WTC11 (cell line): ENCODE data around the gene SREBF2. TPM values are rescaled to one million over a fixed set of nuclear protein-coding genes. Genes with fewer than 3 reads are reported as not detected.

Source experiments
- ATF6 ChIP-seq: sonication (generic); formaldehyde crosslinking; IDR thresholded peaks from 2 replicates; pipeline ENCODE4 v1.8.1; 2023; ENCODE audit warnings: mild to moderate bottlenecking, missing genetic modification reagents
- ELF4 ChIP-seq: sonication (generic); formaldehyde crosslinking; IDR thresholded peaks from 2 replicates; pipeline ENCODE4 v1.8.1; 2022; ENCODE audit warnings: low read depth, mild to moderate bottlenecking, moderate library complexity, missing genetic modification reagents
- ERG ChIP-seq: fragments of 250-450 bp; sonication (Bioruptor Pico); IDR thresholded peaks from 2 replicates; pipeline ENCODE4 v1.8.0; 2021; ENCODE audit warnings: mild to moderate bottlenecking
- MAX ChIP-seq: sonication (generic); formaldehyde crosslinking; IDR thresholded peaks from 2 replicates; pipeline ENCODE4 v1.8.0; 2022; ENCODE audit warnings: mild to moderate bottlenecking, missing genetic modification reagents
- NFE2L1 ChIP-seq: sonication (generic); formaldehyde crosslinking; IDR thresholded peaks from 2 replicates; pipeline ENCODE4 v1.8.1; 2023; ENCODE audit warnings: missing genetic modification reagents
- NR2C2 ChIP-seq: sonication (generic); formaldehyde crosslinking; IDR thresholded peaks from 2 replicates; pipeline ENCODE4 v1.8.0; 2022; ENCODE audit warnings: mild to moderate bottlenecking, missing genetic modification reagents
- NR3C1 ChIP-seq: sonication (generic); formaldehyde crosslinking; conservative IDR thresholded peaks from 2 replicates; pipeline ENCODE4 v1.8.1; 2023; ENCODE audit warnings: low read depth, mild to moderate bottlenecking, missing genetic modification reagents
- SOX15 ChIP-seq: fragments of 250-450 bp; sonication (Bioruptor Pico); IDR thresholded peaks from 2 replicates; pipeline ENCODE4 v1.9.0; 2021; ENCODE audit warnings: mild to moderate bottlenecking
- SP1 ChIP-seq: sonication (generic); formaldehyde crosslinking; conservative IDR thresholded peaks from 2 replicates; pipeline ENCODE4 v1.8.1; 2022; ENCODE audit warnings: missing genetic modification reagents
- STAT6 ChIP-seq: sonication (generic); formaldehyde crosslinking; conservative IDR thresholded peaks from 2 replicates; pipeline ENCODE4 v1.8.1; 2023; ENCODE audit warnings: mild to moderate bottlenecking, low read depth, missing genetic modification reagents, moderate library complexity
- TEAD4 ChIP-seq: sonication (generic); formaldehyde crosslinking; IDR thresholded peaks from 2 replicates; pipeline ENCODE4 v1.8.0; 2022; ENCODE audit warnings: mild to moderate bottlenecking, missing genetic modification reagents
- ZBTB21 ChIP-seq: sonication (generic); formaldehyde crosslinking; IDR thresholded peaks from 2 replicates; pipeline ENCODE4 v1.8.1; 2023; ENCODE audit warnings: mild to moderate bottlenecking, missing genetic modification reagents, borderline replicate concordance
- ZNF317 ChIP-seq: sonication (generic); formaldehyde crosslinking; IDR thresholded peaks from 2 replicates; pipeline ENCODE4 v1.8.1; 2023; ENCODE audit warnings: low read depth, mild to moderate bottlenecking, moderate library complexity, missing genetic modification reagents, borderline replicate concordance
- ZNF396 ChIP-seq: fragments of 250-450 bp; sonication (Bioruptor Pico); IDR thresholded peaks from 2 replicates; pipeline ENCODE4 v1.8.0; 2021; ENCODE audit warnings: mild to moderate bottlenecking, moderate library complexity, borderline replicate concordance
- ZNF423 ChIP-seq: fragments of 250-450 bp; sonication (Bioruptor Pico); IDR thresholded peaks from 2 replicates; pipeline ENCODE4 v2.1.2; 2022; ENCODE audit warnings: mild to moderate bottlenecking, moderate library complexity
- total RNA-seq: library from RNA; stranded (reverse); gene quantifications from 3 replicates; pipeline ENCODE4 v1.2.3, GENCODE V29; 2021
- TF ChIP-seq, protein P1 (sequence below): sonication (generic); formaldehyde crosslinking; IDR thresholded peaks from 2 replicates; pipeline ENCODE4 v1.8.1; 2023; ENCODE audit warnings: mild to moderate bottlenecking, missing genetic modification reagents, moderate library complexity
- TF ChIP-seq, protein P2 (sequence below): sonication (generic); formaldehyde crosslinking; IDR thresholded peaks from 2 replicates; pipeline ENCODE4 v1.8.1; 2022; ENCODE audit warnings: mild to moderate bottlenecking, missing genetic modification reagents, moderate library complexity, borderline replicate concordance
- TF ChIP-seq, protein P3 (sequence below): sonication (generic); formaldehyde crosslinking; IDR thresholded peaks from 2 replicates; pipeline ENCODE4 v1.8.1; 2022; ENCODE audit warnings: low read depth, mild to moderate bottlenecking, moderate library complexity, missing genetic modification reagents, borderline replicate concordance

Gene SREBF2
- total RNA-seq, 1 experiment from 2014 or later, result 151 TPM

- TF ChIP-seq ERG (CRISPR knock-in tag) (no peak), MAX (CRISPR knock-in tag) (peak; percentile 52; the same call in 1 of the 2 replicates), SP1 (0 out of 2 replicates have a peak, but pooled peaks have one; percentile 38), ZNF423 (no peak), ATF6 (no peak), NFE2L1 (CRISPR knock-in tag) (no peak), ZNF396 (CRISPR knock-in tag) (no peak), ELF4 (CRISPR knock-in tag) (no peak), NR3C1 (no peak), NR2C2 (CRISPR knock-in tag) (no peak), SOX15 (CRISPR knock-in tag) (no peak), ZBTB21 (no peak), STAT6 (CRISPR knock-in tag) (no peak), TEAD4 (CRISPR knock-in tag) (no peak), ZNF317 (CRISPR knock-in tag) (no peak)
- TF ChIP-seq, protein P1, sequence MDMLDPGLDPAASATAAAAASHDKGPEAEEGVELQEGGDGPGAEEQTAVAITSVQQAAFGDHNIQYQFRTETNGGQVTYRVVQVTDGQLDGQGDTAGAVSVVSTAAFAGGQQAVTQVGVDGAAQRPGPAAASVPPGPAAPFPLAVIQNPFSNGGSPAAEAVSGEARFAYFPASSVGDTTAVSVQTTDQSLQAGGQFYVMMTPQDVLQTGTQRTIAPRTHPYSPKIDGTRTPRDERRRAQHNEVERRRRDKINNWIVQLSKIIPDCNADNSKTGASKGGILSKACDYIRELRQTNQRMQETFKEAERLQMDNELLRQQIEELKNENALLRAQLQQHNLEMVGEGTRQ (CRISPR knock-in tag), result peak; percentile 43; the same call in 1 of the 2 replicates
- TF ChIP-seq, protein P2, sequence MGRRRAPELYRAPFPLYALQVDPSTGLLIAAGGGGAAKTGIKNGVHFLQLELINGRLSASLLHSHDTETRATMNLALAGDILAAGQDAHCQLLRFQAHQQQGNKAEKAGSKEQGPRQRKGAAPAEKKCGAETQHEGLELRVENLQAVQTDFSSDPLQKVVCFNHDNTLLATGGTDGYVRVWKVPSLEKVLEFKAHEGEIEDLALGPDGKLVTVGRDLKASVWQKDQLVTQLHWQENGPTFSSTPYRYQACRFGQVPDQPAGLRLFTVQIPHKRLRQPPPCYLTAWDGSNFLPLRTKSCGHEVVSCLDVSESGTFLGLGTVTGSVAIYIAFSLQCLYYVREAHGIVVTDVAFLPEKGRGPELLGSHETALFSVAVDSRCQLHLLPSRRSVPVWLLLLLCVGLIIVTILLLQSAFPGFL, result no peak
- TF ChIP-seq, protein P3, sequence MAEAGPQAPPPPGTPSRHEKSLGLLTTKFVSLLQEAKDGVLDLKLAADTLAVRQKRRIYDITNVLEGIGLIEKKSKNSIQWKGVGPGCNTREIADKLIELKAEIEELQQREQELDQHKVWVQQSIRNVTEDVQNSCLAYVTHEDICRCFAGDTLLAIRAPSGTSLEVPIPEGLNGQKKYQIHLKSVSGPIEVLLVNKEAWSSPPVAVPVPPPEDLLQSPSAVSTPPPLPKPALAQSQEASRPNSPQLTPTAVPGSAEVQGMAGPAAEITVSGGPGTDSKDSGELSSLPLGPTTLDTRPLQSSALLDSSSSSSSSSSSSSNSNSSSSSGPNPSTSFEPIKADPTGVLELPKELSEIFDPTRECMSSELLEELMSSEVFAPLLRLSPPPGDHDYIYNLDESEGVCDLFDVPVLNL, result no peak
Observed at GRCh38 chr22:41913842-41914534, 81.1 kb downstream of the SREBF2 start (continued).
